ENCODE data around the gene MTA3.

MTA3 gene

DNA sequence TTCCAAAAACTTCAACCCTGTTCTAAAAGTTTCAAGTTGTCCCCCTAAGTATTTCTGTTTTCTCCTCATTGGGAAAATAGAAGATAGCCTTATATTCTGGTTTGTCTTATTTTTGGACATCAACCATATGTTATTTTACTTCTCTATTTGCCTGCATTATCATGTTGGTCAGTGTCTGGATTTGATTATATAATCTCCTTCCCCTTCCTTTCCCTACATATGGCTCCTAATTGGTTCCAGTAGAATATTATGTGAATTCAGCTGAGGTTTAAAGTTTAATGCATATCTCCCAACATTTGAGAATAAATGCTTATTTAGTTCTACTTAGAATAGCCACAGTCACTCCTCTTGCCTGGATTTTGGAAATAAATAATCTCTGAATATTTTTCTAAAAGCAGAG is 128.6 kb downstream of the MTA3 start:
- no peak overlapping the region for H3K27ac ChIP-seq
- DNase-seq (ENCODE audit: low spot score): no peak
- TF ChIP-seq CTCF (conservative IDR thresholded peaks at IDR 0.05; ENCODE audit: low read depth): no peak
- ChIA-PET POLR2A (ENCODE audit: low non-redundant PET) (no interaction called here), CTCF (no interaction called here)

- DNase-seq (ENCODE audit: low spot score): no peak
- no peak overlapping the region for H3K27ac ChIP-seq
- no peak for TF ChIP-seq CTCF (conservative IDR thresholded peaks at IDR 0.05; ENCODE audit: low read depth)
- ChIA-PET POLR2A (ENCODE audit: low non-redundant PET) (no interaction called here), CTCF (no interaction called here)
Measured at GRCh38 chr2:42698940-42699339, 130.5 kb downstream of the MTA3 start.

DNA sequence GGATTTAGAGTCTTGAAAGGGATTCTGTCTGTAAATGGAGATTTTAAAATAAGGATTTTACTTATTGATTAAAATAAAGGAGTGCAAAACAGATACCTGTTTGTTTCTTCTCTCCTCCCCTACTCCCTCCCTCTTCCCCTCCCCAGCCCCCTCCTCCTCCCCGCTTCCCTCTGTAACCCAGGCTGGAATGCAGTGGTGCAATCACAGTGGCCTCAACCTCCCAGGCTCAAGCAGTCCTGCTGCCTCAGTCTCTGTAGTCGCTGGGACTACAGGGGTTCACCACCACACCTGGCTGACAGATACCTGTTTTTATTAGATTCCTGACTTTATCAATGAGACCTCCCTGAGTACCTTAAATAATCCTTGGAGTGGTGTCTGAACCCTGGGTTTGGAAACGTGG is 138.4 kb downstream of the MTA3 start:
- DNase-seq (ENCODE audit: low spot score): no peak
- POLR2A ChIA-PET (ENCODE audit: low non-redundant PET): no interaction called here
- no peak overlapping the region for H3K27ac ChIP-seq
- no peak for TF ChIP-seq CTCF (conservative IDR thresholded peaks at IDR 0.05; ENCODE audit: low read depth)
- CTCF ChIA-PET: interaction anchor here (0.6 kb wide), 1 partner anchor 340 kb away, joined by 4 read pairs; no protein-coding TSS in a partner anchor

DNA sequence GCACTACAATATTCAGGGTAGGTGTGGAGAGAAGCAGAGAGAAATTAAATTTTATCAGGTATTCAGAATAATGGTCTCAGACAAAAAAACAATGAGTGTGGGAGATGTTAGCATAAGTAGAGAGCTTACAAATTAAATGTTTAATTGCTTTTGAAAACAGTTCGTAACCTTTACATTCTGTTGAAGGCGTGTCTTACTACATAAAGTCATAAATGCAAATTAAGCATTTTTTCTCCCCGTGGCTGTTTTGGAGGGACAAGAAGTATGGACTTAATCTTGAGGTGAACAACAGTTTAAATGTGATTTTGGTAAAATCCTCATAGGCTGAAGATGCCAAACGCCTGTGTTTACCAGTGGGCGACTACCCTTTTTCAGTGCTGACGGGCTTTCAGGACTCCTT is 139.7 kb downstream of the MTA3 start:
- H3K27ac ChIP-seq: no peak overlapping the region
- DNase-seq (ENCODE audit: low spot score): no peak
- ChIA-PET CTCF (no interaction called here), POLR2A (ENCODE audit: low non-redundant PET) (no interaction called here)
- no peak for TF ChIP-seq CTCF (conservative IDR thresholded peaks at IDR 0.05; ENCODE audit: low read depth)

GRCh38 chr2:42711896-42712295 is 143.5 kb downstream of the MTA3 start:
- ChIA-PET CTCF (interaction anchor here (0.7 kb wide), 1 partner anchor 265 kb away, joined by 4 read pairs; no protein-coding TSS in a partner anchor), POLR2A (ENCODE audit: low non-redundant PET) (interaction anchor here (0.7 kb wide), 1 partner anchor 42 kb away, joined by 4 read pairs; no protein-coding TSS in a partner anchor)
- no peak for DNase-seq (ENCODE audit: low spot score)
- TF ChIP-seq CTCF (conservative IDR thresholded peaks at IDR 0.05; ENCODE audit: low read depth): no peak
- no peak overlapping the region for H3K27ac ChIP-seq

DNA sequence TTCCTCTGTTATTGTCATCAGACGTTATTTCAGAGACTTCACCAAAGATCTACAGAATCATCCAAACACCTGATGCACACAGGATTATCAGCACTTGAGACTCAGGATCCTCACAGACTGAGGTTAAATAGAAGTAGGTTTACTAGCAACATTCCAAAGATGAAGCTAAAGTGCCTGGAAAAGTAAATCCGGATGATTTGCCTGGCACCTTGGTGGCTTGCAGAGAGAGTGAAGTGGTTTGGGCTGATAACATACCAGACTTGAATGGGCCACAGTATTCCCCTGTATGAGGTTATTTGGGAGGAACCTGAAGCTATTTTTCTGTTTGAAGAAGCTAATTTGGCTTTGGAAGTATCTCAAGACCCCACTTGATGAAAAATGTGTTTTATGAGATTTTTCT is 144.5 kb downstream of the MTA3 start:
- POLR2A ChIA-PET (ENCODE audit: low non-redundant PET): no interaction called here
- H3K27ac ChIP-seq: no peak overlapping the region
- no peak for TF ChIP-seq CTCF (conservative IDR thresholded peaks at IDR 0.05; ENCODE audit: low read depth)
- CTCF ChIA-PET: interaction anchor here (0.7 kb wide), 1 partner anchor 373 kb away, joined by 3 read pairs; no protein-coding TSS in a partner anchor
- no peak for DNase-seq (ENCODE audit: low spot score)

DNA sequence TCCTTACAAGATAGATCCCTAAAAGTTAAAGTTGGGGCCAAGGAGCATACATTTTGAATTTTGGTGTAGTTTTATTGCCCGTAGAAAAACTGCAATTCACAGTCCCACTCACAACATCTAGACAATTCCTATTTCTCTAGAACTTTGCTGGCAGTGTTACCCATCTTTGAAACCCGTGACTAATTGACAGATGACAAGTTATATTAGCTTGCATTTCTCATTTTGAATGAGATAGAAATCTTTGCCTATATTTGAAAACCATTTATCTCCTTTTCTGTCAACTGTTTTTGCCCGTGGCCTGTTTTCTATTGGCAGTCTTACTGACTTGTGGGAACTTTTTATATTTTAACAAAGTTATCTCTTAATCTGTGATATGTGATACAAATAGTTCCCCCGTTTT is 145.5 kb downstream of the MTA3 start:
- POLR2A ChIA-PET (ENCODE audit: low non-redundant PET): no interaction called here
- CTCF ChIA-PET: no interaction called here
- no peak for TF ChIP-seq CTCF (conservative IDR thresholded peaks at IDR 0.05; ENCODE audit: low read depth)
- H3K27ac ChIP-seq: no peak overlapping the region
- no peak for DNase-seq (ENCODE audit: low spot score)
